Measurements from ENCODE around the gene SGTA. TPM values are rescaled to one million over a fixed set of nuclear protein-coding genes. Genes with fewer than 3 reads are reported as not detected.

SGTA gene
- total RNA-seq, 4 donors from 2014 or later = 32.7 to 50.4 (median 36.7) TPM

GRCh38 chr19:2775556-2776430 is 7.3 kb downstream of the SGTA start:
- peak; percentile 9 for ATAC-seq (ENCODE audit: low FRiP score)
- no peak for DNase-seq (ENCODE audit: low spot score)
- TF ChIP-seq, protein P1, sequence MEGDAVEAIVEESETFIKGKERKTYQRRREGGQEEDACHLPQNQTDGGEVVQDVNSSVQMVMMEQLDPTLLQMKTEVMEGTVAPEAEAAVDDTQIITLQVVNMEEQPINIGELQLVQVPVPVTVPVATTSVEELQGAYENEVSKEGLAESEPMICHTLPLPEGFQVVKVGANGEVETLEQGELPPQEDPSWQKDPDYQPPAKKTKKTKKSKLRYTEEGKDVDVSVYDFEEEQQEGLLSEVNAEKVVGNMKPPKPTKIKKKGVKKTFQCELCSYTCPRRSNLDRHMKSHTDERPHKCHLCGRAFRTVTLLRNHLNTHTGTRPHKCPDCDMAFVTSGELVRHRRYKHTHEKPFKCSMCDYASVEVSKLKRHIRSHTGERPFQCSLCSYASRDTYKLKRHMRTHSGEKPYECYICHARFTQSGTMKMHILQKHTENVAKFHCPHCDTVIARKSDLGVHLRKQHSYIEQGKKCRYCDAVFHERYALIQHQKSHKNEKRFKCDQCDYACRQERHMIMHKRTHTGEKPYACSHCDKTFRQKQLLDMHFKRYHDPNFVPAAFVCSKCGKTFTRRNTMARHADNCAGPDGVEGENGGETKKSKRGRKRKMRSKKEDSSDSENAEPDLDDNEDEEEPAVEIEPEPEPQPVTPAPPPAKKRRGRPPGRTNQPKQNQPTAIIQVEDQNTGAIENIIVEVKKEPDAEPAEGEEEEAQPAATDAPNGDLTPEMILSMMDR (IDR thresholded peaks at IDR 0.05) = no peak

DNA sequence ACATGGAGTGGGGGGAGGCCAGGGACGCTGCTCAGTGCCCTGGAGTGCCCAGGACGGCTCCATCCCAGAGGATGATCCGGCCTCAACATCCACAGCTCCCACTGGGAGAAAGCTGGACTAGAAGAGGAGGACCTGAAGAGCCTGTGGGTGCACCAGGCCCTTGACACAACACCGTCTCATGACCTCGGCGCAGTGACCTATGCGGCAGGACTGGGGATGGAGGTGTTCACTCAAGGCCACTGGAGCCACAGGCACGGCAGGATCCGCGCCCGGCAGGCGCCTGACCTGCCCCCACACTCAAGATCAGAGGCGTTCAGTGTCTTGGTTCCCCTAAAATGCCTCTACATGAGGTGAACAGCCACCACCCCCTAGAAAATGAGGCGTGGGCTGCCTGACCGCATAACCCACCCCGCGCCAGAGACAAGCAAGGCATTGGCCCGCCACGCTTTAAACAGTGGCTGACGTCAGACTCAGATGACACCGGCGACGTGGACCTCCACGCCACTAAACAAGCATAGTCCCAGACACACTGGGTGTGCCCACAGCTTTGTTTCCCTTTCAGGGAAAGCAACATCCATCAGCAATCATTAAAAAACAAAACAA is 8.0 kb downstream of the SGTA start:
- DNase-seq (ENCODE audit: low spot score) (no peak), ATAC-seq (ENCODE audit: low FRiP score) (peak; percentile 17)
- TF ChIP-seq, protein P1 (IDR thresholded peaks at IDR 0.05) = no peak

DNA sequence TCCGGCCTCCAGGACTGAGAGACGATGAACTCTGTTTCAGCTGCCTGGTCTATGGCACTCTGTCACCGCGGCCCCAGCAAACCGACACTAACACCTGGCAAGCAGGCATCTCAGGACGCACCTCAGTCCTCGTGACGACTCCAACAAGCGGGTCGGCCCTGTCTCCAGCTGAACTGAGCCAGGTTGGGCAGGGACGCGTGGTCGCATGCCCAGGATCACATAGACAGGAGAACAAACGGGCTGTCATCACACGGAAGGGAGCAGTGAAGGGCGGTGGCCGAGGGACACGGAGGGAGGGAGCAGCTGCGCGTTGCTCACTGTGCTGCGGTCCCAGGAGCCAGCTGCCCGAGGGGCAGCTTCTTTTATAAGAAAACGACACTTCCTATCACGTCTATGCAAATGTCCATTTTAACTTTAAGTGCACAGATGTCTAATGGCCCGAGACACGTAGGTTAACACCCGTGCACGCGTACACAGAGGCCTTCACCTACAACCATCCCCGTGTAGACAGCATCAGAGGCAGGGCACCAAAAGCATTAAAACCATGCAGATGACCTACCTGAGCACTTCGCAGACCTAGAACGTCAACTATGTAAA is 8.9 kb downstream of the SGTA start:
- TF ChIP-seq, protein P1 (IDR thresholded peaks at IDR 0.05) = no peak
- DNase-seq (ENCODE audit: low spot score) = no peak
- no peak for ATAC-seq (ENCODE audit: low FRiP score)

DNA sequence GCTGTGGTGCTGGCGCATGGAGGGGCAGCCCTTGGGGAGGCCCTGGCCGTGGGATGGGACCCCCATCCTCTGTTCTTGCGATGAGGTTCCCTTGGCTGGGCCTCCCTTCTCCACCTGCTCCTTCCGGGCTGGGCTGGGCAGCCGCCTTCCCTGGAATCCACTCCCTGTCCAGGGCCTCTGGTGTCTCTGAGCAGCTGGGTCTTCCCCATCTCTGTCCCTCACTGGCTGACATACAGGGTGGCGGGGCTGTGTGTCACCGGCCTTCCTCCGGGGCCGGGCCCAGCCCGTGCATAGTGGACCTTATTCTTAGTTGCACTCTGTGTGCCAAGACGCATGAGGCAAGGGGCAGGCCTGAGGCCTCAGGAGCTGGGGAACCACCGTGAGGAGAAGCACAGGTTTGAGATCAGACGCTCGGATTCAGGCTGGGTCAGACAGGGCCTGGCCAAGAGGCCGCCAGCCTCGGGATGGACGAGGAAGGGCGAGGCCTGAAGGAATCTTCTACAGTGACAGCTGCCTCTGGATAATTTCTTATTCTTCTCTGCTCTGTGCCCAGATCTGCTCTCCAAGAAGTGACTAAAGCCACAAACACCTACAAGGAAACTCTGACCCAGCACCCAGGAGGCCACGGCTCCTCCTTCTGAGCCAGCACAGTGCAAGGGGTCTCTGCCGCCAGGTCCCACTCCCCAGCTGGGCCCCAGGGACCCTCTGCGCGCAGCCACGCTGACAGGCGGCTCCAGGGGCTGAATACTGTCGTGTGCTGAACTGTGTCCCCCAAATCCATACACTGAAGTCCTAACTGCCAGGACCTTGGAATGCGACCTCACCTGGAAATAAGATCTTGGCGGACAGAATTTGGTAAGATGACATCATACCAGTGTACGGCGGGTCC is 11.0 kb downstream of the SGTA start:
- ATAC-seq (ENCODE audit: low FRiP score) = no peak
- TF ChIP-seq, protein P1 (IDR thresholded peaks at IDR 0.05) = no peak
- DNase-seq (ENCODE audit: low spot score) = no peak

DNA sequence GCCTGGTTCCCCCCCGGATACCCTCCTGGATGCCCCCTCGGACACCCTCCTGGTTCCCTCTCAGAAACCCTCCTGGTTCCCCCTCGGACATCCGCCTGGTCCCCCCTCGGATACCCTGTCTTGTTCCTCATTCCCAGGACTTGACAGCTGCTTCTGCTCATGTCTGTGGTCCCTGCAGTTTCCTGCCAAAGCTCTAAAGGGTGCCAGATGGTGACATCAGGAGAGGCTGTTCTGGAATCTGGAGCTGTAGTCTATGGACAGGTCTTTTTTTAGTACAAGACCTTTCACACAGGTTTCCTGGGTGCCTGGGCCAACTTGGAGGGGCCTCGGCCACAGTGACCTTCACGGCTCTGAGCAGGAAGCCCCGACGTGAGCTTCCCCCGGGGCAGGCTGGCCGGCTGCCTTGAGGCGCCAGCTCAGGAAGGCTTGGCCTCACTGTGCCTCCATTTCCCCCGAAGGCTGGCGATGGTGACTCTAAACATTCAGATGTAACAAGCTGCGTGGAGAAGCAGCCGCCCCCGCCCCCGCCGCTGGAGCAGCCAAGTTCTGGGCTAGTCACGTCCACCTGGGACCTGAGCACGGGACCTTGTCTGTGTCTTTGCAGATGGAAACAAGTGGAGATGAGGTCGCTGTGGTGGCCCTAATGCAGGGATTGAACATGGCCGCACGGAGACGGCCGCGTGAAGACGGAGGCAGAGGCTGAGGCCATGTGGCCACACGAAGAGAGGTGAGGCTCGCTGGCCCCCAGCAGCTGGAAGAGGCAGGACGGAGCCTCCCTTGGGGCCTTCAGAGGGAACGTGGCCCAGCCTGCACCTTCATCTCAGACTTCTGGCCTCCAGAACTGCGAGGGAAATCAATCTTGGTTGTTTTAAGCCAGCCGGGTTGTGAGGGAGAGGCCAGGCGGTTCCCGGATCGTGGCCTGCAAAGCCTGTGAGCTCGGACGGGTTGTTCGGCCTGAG is 12.7 kb downstream of the SGTA start:
- no peak for DNase-seq (ENCODE audit: low spot score)
- TF ChIP-seq, protein P1 (IDR thresholded peaks at IDR 0.05) = no peak
- no peak for ATAC-seq (ENCODE audit: low FRiP score)

GRCh38 chr19:2769218-2769617 is 13.9 kb downstream of the SGTA start:
- ATAC-seq (ENCODE audit: low FRiP score) = peak; percentile 23
- no peak for DNase-seq (ENCODE audit: low spot score)
- TF ChIP-seq, protein P1 (IDR thresholded peaks at IDR 0.05) = no peak
